Endothelial cell (in vitro differentiated cells): Measurements from ENCODE around the gene RTL5. TPM values are rescaled to one million over a fixed set of nuclear protein-coding genes. Genes with fewer than 3 reads are reported as not detected.
A peak's percentile ranks its signal among the peaks of the same experiment; 100 is the strongest.

Source experiments
- DNase-seq: peaks from one replicate; pipeline ENCODE4 v3.0.0; 2021; ENCODE audit warnings: low spot score
- H3K27ac Mint-ChIP-seq: one replicate; pipeline ENCODE4 v1.8.0; 2021; ENCODE audit warnings: mixed read lengths, inconsistent platforms; ENCODE audit not compliant: unreplicated experiment
- H3K27me3 Mint-ChIP-seq: one replicate; pipeline ENCODE4 v1.8.0; 2021; ENCODE audit warnings: mild to moderate bottlenecking, moderate library complexity, mixed read lengths, inconsistent platforms; ENCODE audit not compliant: unreplicated experiment
- H3K36me3 Mint-ChIP-seq: one replicate; pipeline ENCODE4 v1.8.0; 2021; ENCODE audit warnings: mild to moderate bottlenecking, low read depth, mixed read lengths, inconsistent platforms; ENCODE audit not compliant: unreplicated experiment
- H3K4me1 Mint-ChIP-seq: one replicate; pipeline ENCODE4 v1.8.0; 2021; ENCODE audit warnings: mild to moderate bottlenecking, mixed read lengths, inconsistent platforms; ENCODE audit not compliant: unreplicated experiment
- H3K4me3 Mint-ChIP-seq: one replicate; pipeline ENCODE4 v1.8.0; 2021; ENCODE audit warnings: mild to moderate bottlenecking, mixed read lengths, inconsistent platforms; ENCODE audit not compliant: unreplicated experiment
- H3K9me3 Mint-ChIP-seq: one replicate; pipeline ENCODE4 v1.8.0; 2021; ENCODE audit warnings: mixed read lengths, inconsistent platforms; ENCODE audit not compliant: unreplicated experiment
- CTCF ChIP-seq: fragments of 200-600 bp; sonication (generic); IDR thresholded peaks from one replicate; pipeline ENCODE4 v1.5.0; 2021; ENCODE audit warnings: antibody characterized with exemption; ENCODE audit not compliant: unreplicated experiment
- total RNA-seq: library from RNA; stranded (reverse); fragmentation: NEBNext Ultra II Directional; extraction: Animal tissue kit (Norgen Biotek cat#: 25700); gene quantifications from one replicate; pipeline ENCODE4 v1.2.1, GENCODE V29; 2021; ENCODE audit not compliant: unreplicated experiment

Gene RTL5
- total RNA-seq, 1 donor from 2014 or later, result 8.5 TPM

GRCh38 chrX:72110051-72110875 lies 21.5 kb downstream of the RTL5 start:
- H3K4me1 Mint-ChIP-seq, result peaks cover 31% of the 10 kb centered on the region
- no peak for DNase-seq
- no peak overlapping the region for H3K4me3 Mint-ChIP-seq
- no peaks in the 10 kb centered on the region for H3K27me3 Mint-ChIP-seq
- no peaks in the 10 kb centered on the region for H3K9me3 Mint-ChIP-seq
- H3K36me3 Mint-ChIP-seq, result peaks cover 23% of the 10 kb centered on the region
- TF ChIP-seq CTCF, result no peak
- no peak overlapping the region for H3K27ac Mint-ChIP-seq

- Mint-ChIP-seq H3K4me1 (peaks cover 29% of the 10 kb centered on the region), H3K27me3 (no peaks in the 10 kb centered on the region), H3K27ac (no peak overlapping the region), H3K9me3 (no peaks in the 10 kb centered on the region), H3K4me3 (peak overlapping the region; percentile 18), H3K36me3 (peaks cover 31% of the 10 kb centered on the region)
- no peak for TF ChIP-seq CTCF
- DNase-seq, result no peak
These were observed 23.0 kb downstream of the RTL5 start for GRCh38 chrX:72108666-72109065.

- Mint-ChIP-seq H3K27ac (peak overlapping the region; percentile 40), H3K27me3 (no peaks in the 10 kb centered on the region), H3K4me3 (peak overlapping the region; percentile 70), H3K4me1 (peaks cover 23% of the 10 kb centered on the region), H3K9me3 (no peaks in the 10 kb centered on the region), H3K36me3 (peaks cover 31% of the 10 kb centered on the region)
- TF ChIP-seq CTCF, result no peak
- DNase-seq, result no peak
These were observed 23.7 kb downstream of the RTL5 start for GRCh38 chrX:72107841-72108595.

- DNase-seq, result no peak
- Mint-ChIP-seq H3K4me3 (peak overlapping the region; percentile 6), H3K36me3 (peaks cover 31% of the 10 kb centered on the region), H3K27ac (peak overlapping the region; percentile 40), H3K27me3 (no peaks in the 10 kb centered on the region), H3K4me1 (peaks cover 24% of the 10 kb centered on the region), H3K9me3 (no peaks in the 10 kb centered on the region)
- TF ChIP-seq CTCF, result no peak
These were observed 24.4 kb downstream of the RTL5 start for GRCh38 chrX:72107320-72107719.

- H3K4me1 Mint-ChIP-seq, result peaks cover 31% of the 10 kb centered on the region
- H3K4me3 Mint-ChIP-seq, result no peak overlapping the region
- H3K9me3 Mint-ChIP-seq, result no peaks in the 10 kb centered on the region
- TF ChIP-seq CTCF, result no peak
- H3K36me3 Mint-ChIP-seq, result peaks cover 22% of the 10 kb centered on the region
- H3K27me3 Mint-ChIP-seq, result no peaks in the 10 kb centered on the region
- no peak for DNase-seq
- no peak overlapping the region for H3K27ac Mint-ChIP-seq
These were observed 26.3 kb downstream of the RTL5 start for GRCh38 chrX:72105436-72105835.
